Measurements from ENCODE around the gene P2RY2. TPM values are rescaled to one million over a fixed set of nuclear protein-coding genes. Genes with fewer than 3 reads are reported as not detected.

The P2RY2 gene
- total and polyA plus RNA-seq, 12 donors = 7.1 to 37.5 (median 11.1) TPM

- TF ChIP-seq CTCF (IDR thresholded peaks at IDR 0.05) = no peak
- H3K4me3 ChIP-seq = no peak overlapping the region
- ATAC-seq = peak; percentile 77 to 87 (median 78)
- H3K9me3 ChIP-seq = no peaks in the 10 kb centered on the region
- intact Hi-C loops (cut with DNase I) = loop anchor here in 7 of 10 donors (1.0 to 10.0 kb wide), 6 partner anchors 49 to 106 kb away; no protein-coding TSS in a partner anchor
- peaks cover 10 to 65% (median 25%) of the 10 kb centered on the region in 9 donors for H3K4me1 ChIP-seq
- H3K27ac ChIP-seq = peak overlapping the region in 8 of 10 donors; percentile 13 to 81 (median 46)
- peak; percentile 59 to 68 for DNase-seq
- 24 to 40% methylated on average over 4 of the region's 4 CpGs for WGBS, 2 donors
- no peaks in the 10 kb centered on the region for H3K36me3 ChIP-seq
- no peaks in the 10 kb centered on the region for H3K27me3 ChIP-seq
Observed at GRCh38 chr11:73188301-73188700, 29.8 kb upstream of the P2RY2 start.

GRCh38 chr11:73189315-73189714, 28.8 kb upstream of the P2RY2 start:
- no peaks in the 10 kb centered on the region for H3K36me3 ChIP-seq
- H3K4me3 ChIP-seq = no peak overlapping the region
- DNase-seq (peak in 1 of 2 donors; percentile 43), ATAC-seq (peak in 3 of 8 donors; percentile 11 to 32 (median 28))
- 75 to 79% methylated on average over 8 of the region's 8 CpGs for WGBS, 2 donors
- intact Hi-C loops (cut with DNase I) = loop anchor here in 6 of 10 donors (5.0 to 10.0 kb wide), 5 partner anchors 48 to 105 kb away; no protein-coding TSS in a partner anchor
- H3K4me1 ChIP-seq = peaks cover 10 to 65% (median 22%) of the 10 kb centered on the region in 9 donors
- H3K27ac ChIP-seq = peak overlapping the region in 3 of 10 donors; percentile 38 to 81 (median 46)
- no peaks in the 10 kb centered on the region for H3K9me3 ChIP-seq
- H3K27me3 ChIP-seq = no peaks in the 10 kb centered on the region
- no peak for TF ChIP-seq CTCF (IDR thresholded peaks at IDR 0.05)

- H3K9me3 ChIP-seq = no peaks in the 10 kb centered on the region
- peaks cover 10 to 61% (median 22%) of the 10 kb centered on the region in 9 donors for H3K4me1 ChIP-seq
- H3K27me3 ChIP-seq = no peaks in the 10 kb centered on the region
- H3K4me3 ChIP-seq = no peak overlapping the region
- intact Hi-C loops (cut with DNase I) = loop anchor here in 6 of 10 donors (5.0 to 10.0 kb wide), 5 partner anchors 47 to 105 kb away; no protein-coding TSS in a partner anchor
- WGBS, 2 donors = 54 to 57% methylated on average over 5 of the region's 5 CpGs
- H3K27ac ChIP-seq = peak overlapping the region in 1 of 10 donors; percentile 81
- TF ChIP-seq CTCF (IDR thresholded peaks at IDR 0.05) = no peak
- ATAC-seq = no peak
- no peak for DNase-seq
- H3K36me3 ChIP-seq = no peaks in the 10 kb centered on the region
Observed at GRCh38 chr11:73189723-73190556, 28.1 kb upstream of the P2RY2 start.

GRCh38 chr11:73190557-73190885, 27.6 kb upstream of the P2RY2 start:
- Histone ChIP-seq H3K27me3 (no peaks in the 10 kb centered on the region), H3K9me3 (no peaks in the 10 kb centered on the region), H3K4me1 (peaks cover 10 to 56% (median 22%) of the 10 kb centered on the region in 9 donors), H3K4me3 (no peak overlapping the region), H3K27ac (no peak overlapping the region), H3K36me3 (no peaks in the 10 kb centered on the region)
- ATAC-seq (no peak), DNase-seq (no peak)
- 93 to 98% methylated on average over 3 of the region's 3 CpGs for WGBS, 2 donors
- intact Hi-C loops (cut with DNase I) = no loop called here
- TF ChIP-seq CTCF (IDR thresholded peaks at IDR 0.05) = no peak
